Middle frontal gyrus (tissue), 1 donor: ENCODE results near the gene ABCG8.

Experiments
- DNase-seq: peaks from one replicate; pipeline ENCODE4 v3.0.0-alpha.2; 2015; ENCODE audit warnings: low spot score; ENCODE audit errors: extremely low spot score

The ABCG8 gene

GRCh38 chr2:43825841-43826240 is 12.9 kb upstream of the ABCG8 start:
- no peak for DNase-seq

- DNase-seq: no peak
Observed at GRCh38 chr2:43826305-43827250, 12.2 kb upstream of the ABCG8 start.

GRCh38 chr2:43831543-43832294 is 7.1 kb upstream of the ABCG8 start:
- DNase-seq: no peak

- DNase-seq: no peak
Observed at GRCh38 chr2:43832457-43832856, 6.3 kb upstream of the ABCG8 start.

GRCh38 chr2:43837033-43837432 is 1.7 kb upstream of the ABCG8 start:
- no peak for DNase-seq

GRCh38 chr2:43837831-43838559 is 776 bp upstream of the ABCG8 start:
- no peak for DNase-seq

GRCh38 chr2:43839776-43840564 is 1.2 kb downstream of the ABCG8 start:
- DNase-seq: no peak

- no peak for DNase-seq
Observed at GRCh38 chr2:43840965-43841364, 2.2 kb downstream of the ABCG8 start.

- no peak for DNase-seq
Observed at GRCh38 chr2:43841949-43842865, 3.4 kb downstream of the ABCG8 start.

- no peak for DNase-seq
Observed at GRCh38 chr2:43842866-43843226, 4.1 kb downstream of the ABCG8 start.

- no peak for DNase-seq
Observed at GRCh38 chr2:43845181-43845580, 6.4 kb downstream of the ABCG8 start.

- DNase-seq: no peak
Observed at GRCh38 chr2:43846140-43846793, 7.5 kb downstream of the ABCG8 start.

GRCh38 chr2:43848214-43848613 is 9.4 kb downstream of the ABCG8 start:
- no peak for DNase-seq

- no peak for DNase-seq
Observed at GRCh38 chr2:43851011-43851980, 12.5 kb downstream of the ABCG8 start.

GRCh38 chr2:43852196-43852730 is 13.5 kb downstream of the ABCG8 start:
- no peak for DNase-seq

GRCh38 chr2:43853141-43854081 is 14.6 kb downstream of the ABCG8 start:
- no peak for DNase-seq

GRCh38 chr2:43854671-43855070 is 15.9 kb downstream of the ABCG8 start:
- DNase-seq: no peak
